ENCODE data around the gene TAMALIN.

TAMALIN gene

GRCh38 chr12:52052468-52053186, 45.9 kb downstream of the TAMALIN start:
- in situ Hi-C loops (cut with HindIII; ENCODE audit: low sequenced_read_pairs): no loop called here

DNA sequence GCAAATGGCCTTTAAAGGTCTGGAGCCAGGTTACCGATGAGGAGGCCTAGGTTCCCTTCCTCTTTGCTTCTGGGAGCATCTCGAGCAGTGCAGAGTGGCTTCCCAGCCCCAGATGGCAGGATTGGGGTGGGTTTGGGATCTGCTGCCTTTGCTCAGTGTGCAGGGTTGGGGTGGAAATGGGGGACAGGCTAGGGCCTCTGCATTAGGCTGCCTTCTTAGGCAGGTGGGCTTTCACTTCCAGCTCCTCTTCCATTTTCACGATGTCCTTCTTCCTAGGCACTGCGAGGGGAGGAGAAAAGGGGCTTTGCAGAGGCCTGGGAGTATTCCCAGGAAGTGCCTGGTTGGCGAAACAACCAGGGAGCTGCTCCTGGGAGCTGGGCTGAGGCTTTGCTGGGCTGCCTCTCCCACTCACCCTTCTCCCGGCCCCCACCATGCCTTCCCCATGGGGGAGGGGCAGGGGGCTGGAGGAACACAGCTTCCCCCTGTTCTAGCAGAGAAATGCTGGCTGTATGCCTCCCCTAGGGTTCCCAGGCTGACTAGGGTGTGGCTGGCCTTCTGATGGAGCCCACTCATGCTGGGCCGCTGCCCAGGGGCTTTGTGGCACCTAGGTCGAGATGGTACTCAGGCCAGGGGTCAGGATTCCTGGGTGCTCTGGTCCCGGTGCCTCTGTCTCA, 46.9 kb downstream of the TAMALIN start:
- in situ Hi-C loops (cut with HindIII; ENCODE audit: low sequenced_read_pairs): no loop called here

DNA sequence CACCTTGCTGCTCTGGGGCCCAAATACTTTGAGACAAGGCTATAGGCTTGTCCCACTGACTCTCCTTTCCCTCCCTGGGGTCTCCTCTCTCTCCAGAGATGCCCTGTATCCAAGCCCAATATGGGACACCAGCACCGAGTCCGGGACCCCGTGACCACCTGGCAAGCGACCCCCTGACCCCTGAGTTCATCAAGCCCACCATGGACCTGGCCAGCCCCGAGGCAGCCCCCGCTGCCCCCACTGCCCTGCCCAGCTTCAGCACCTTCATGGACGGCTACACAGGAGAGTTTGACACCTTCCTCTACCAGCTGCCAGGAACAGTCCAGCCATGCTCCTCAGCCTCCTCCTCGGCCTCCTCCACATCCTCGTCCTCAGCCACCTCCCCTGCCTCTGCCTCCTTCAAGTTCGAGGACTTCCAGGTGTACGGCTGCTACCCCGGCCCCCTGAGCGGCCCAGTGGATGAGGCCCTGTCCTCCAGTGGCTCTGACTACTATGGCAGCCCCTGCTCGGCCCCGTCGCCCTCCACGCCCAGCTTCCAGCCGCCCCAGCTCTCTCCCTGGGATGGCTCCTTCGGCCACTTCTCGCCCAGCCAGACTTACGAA, 47.6 kb downstream of the TAMALIN start:
- in situ Hi-C loops (cut with HindIII; ENCODE audit: low sequenced_read_pairs): no loop called here

GRCh38 chr12:52054833-52055730, 48.3 kb downstream of the TAMALIN start:
- in situ Hi-C loops (cut with HindIII; ENCODE audit: low sequenced_read_pairs): no loop called here

GRCh38 chr12:52055731-52056711, 49.3 kb downstream of the TAMALIN start:
- in situ Hi-C loops (cut with HindIII; ENCODE audit: low sequenced_read_pairs): no loop called here

DNA sequence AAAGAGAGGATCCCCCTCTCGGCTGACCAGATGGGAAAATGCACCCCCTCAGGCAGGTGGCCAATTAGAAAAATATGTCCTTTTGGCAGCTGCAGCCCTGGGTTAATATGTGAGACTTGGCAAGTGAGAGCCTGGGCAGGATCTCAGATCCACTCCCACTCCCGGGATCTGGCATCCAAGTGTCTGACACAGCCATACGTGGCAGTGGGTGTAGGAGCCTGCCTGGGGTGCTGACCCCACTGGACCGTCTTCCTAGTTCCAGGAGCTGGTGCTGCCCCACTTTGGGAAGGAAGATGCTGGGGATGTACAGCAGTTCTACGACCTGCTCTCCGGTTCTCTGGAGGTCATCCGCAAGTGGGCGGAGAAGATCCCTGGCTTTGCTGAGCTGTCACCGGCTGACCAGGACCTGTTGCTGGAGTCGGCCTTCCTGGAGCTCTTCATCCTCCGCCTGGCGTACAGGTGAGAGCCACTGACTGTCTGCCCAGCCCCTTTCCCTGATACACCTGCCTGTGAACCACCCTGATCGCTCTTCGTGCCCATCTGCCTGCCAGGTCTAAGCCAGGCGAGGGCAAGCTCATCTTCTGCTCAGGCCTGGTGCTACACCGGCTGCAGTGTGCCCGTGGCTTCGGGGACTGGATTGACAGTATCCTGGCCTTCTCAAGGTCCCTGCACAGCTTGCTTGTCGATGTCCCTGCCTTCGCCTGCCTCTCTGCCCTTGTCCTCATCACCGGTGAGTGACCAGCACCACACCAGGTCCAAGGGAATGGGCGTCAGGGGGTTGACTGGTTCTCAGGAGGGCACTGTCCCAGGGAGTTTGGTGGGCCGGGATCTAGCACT, 50.3 kb downstream of the TAMALIN start:
- in situ Hi-C loops (cut with HindIII; ENCODE audit: low sequenced_read_pairs): no loop called here

GRCh38 chr12:52057638-52058576, 51.2 kb downstream of the TAMALIN start:
- in situ Hi-C loops (cut with HindIII; ENCODE audit: low sequenced_read_pairs): no loop called here

DNA sequence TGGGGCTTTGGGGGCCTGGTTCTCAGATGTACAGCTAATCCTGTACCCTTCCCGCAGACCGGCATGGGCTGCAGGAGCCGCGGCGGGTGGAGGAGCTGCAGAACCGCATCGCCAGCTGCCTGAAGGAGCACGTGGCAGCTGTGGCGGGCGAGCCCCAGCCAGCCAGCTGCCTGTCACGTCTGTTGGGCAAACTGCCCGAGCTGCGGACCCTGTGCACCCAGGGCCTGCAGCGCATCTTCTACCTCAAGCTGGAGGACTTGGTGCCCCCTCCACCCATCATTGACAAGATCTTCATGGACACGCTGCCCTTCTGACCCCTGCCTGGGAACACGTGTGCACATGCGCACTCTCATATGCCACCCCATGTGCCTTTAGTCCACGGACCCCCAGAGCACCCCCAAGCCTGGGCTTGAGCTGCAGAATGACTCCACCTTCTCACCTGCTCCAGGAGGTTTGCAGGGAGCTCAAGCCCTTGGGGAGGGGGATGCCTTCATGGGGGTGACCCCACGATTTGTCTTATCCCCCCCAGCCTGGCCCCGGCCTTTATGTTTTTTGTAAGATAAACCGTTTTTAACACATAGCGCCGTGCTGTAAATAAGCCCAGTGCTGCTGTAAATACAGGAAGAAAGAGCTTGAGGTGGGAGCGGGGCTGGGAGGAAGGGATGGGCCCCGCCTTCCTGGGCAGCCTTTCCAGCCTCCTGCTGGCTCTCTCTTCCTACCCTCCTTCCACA, 52.0 kb downstream of the TAMALIN start:
- in situ Hi-C loops (cut with HindIII; ENCODE audit: low sequenced_read_pairs): no loop called here

DNA sequence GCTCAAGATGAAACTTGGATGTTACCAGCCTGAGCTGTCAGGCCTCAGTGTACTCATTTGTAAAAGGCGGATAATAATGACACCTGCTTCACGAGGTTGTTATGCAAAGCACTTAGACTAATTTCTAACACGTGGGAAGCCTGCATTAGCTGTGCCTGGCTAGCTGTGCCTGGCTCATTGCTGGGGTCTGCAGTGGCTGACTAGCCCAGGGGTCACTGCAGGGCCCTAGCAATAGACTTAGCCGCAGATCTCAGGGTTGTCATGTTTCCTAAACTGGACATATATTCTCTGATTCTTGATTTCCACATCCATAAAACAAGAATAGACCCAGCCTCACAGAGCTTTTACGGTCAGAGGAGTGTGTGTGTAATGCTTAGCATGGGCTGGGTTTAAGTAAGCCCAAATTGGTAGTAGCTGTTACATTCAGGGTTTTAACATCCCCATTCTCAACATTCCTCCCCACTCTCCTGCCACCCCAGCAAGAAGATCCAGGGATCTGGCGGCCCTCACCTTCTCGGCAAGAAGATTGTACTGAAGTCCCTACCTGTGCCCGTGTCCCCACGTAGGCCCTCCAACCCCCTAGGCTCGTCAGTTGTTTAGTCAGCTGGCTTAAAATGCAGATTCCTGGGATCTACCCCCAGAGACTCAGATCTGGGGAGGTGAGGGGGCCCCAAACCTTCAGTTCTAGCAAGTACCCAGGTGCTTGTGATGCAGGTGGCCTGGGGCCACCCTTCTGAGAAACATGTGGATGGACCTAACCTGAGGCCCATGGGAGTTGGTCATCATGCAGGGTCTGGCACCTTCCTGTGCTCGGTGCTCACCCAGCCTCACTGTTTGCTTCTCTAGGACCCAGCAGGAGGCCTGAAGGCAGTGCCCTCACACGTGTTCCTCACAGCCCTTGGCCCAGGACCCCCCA, 53.1 kb downstream of the TAMALIN start:
- in situ Hi-C loops (cut with HindIII; ENCODE audit: low sequenced_read_pairs): no loop called here

- in situ Hi-C loops (cut with HindIII; ENCODE audit: low sequenced_read_pairs): no loop called here
Observed at GRCh38 chr12:52060498-52061177, 53.9 kb downstream of the TAMALIN start.

DNA sequence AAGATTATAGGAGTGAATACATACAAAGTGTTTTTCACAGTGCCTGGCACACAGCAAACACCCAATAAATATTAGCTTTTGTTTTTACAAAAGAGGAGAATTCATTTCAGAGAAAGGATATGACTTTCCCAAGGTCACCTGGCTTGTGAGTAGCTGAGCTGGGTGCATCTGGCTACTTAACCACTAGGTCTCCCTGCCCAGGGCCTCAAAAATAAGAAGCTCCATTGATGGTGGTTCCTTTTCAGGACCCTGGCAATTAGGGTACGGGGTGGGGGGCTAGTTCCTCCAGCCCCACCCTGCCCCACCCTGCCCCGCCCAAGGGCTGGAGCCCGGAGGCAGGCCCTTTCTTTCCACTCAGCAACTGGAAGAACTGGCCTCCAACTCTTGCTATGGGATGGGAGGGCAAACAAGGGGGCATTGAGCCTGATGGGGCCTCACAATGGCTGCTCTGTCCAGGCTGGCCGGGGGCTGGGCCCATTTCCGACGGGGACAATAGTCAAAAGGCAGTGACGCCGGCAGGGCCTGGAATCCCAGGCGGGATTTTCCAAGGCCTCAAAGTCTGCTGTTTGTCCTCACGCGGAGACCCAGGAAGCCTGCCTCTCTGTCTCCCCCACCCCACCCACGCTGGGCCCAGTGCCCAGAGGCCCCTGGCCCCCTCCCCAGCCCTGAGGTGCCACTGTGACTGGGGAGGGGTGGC, 54.9 kb downstream of the TAMALIN start:
- in situ Hi-C loops (cut with HindIII; ENCODE audit: low sequenced_read_pairs): no loop called here

GRCh38 chr12:52062167-52063081, 55.7 kb downstream of the TAMALIN start:
- in situ Hi-C loops (cut with HindIII; ENCODE audit: low sequenced_read_pairs): no loop called here

DNA sequence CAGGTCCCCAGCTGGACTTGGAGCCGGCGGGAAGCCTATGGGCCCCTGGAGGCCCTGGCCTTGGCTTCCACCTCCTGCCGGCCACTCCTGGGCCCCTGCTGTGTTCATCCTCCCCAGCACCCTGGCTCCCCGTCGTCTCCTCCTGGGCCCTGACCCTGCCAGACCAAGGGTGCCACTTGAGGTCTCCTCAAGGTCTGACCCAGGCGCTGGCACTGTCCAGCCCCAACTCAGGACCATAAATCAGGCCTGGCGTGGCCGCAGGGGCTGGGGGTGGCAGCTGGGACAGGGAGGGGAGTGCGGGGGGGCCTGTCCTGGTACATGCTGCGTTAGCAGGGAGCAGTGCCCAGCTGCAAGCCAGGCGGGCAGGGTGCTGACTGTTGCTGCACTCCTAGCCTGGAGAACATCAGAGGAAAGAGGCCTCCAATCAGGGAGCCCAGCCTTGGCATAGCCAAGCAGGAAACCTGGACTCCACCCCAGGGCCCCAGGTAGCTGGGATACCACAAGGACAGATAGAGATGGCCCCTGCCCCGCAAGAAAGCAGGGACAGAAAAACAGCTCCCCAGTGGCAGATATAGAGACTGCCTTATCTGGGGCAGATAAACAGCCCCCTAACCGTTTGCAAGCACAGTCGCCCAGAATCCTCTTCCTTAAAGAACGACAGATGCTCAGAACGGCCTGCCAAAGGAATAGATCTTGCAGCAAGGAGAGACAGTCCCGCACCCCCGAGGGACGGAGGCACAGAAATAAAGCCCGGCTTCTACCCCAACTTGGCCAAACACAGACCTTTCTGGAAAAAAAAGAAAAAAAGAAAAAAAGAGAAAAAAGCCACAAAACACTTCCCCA, 56.6 kb downstream of the TAMALIN start:
- in situ Hi-C loops (cut with HindIII; ENCODE audit: low sequenced_read_pairs): no loop called here

Measured in endothelial cell of hepatic sinusoid (primary cell).